ENCODE measurements around the gene ARHGAP1.
"Not testable (repeated sequence)": the region's sequence is repeated elsewhere in the genome, so short reads cannot be mapped to it uniquely, and the experiment has no call there.

The ARHGAP1 gene

DNA sequence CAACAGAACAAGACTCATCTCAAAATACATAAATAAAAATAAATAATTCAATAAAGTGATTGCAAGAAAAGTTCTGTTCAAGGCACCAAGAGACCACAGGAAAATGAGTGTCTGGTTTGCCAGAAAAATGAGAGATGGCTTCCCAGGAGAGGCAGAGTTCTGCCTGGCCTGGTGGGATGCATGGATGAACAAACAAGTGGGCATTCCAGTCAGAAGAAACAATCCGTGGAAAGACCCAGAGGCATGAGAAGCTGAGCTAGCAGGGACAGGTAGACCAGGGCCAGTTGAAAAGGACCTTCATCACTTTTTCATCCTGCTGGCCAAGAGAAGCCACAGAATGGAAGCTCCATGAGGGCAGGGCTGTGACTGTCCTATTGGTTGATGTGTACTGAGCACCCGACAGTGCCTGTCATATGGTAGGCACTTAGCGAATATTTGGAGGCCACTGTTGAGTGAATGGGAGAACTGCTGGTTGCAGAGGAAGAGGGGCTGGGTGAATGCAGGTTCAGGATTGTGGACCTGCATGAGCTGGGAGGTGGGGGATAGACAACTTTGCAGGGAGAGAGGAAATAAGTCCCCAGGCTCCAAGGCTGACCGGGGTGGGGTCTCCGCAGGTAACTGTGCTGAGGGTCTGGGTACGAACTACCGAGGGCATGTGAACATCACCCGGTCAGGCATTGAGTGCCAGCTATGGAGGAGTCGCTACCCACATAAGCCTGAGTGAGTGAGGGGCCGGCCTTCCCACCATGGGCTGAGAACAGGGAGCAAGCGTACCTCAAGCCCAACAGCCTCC lies 22.3 kb upstream of the ARHGAP1 start:
- no peak overlapping the region for H3K27ac ChIP-seq (ENCODE audit: low read length)
- no peaks in the 10 kb centered on the region for H3K9me3 ChIP-seq (ENCODE audit: control insufficient read depth in 1 of 2, low read length in 2 of 2)
- H3K36me3 ChIP-seq (ENCODE audit: control insufficient read depth in 1 of 2, insufficient read depth in 2 of 2, low read length in 2 of 2) = no peaks in the 10 kb centered on the region
- H3K4me1 ChIP-seq (ENCODE audit: control insufficient read depth in 1 of 2, insufficient read depth in 2 of 2, low read length in 2 of 2) = no peaks in the 10 kb centered on the region
- no peaks in the 10 kb centered on the region for H3K27me3 ChIP-seq (ENCODE audit: low read depth, low read length)
- no peak overlapping the region for H3K4me3 ChIP-seq (ENCODE audit: low read depth in 1 of 2, low read length in 2 of 2)

DNA sequence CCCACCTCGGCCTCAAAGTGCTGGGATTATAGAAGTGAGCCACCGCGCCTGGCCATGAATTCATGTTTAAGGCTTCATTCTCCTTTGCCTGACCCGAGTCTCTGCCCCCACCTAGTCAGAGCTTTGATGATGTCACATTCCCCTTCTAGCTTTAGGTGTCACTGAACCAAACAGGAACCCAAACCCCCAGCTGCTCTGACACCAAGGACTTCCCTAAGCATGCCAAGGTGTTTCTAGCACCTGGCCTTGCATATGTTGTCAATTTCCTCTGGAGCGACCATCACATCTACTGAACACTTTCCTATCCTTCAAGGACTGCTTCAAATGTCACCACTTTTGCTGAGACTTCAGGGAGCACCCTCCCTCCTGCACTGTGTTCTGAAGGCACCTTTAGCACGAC lies 20.9 kb upstream of the ARHGAP1 start:
- no peaks in the 10 kb centered on the region for H3K36me3 ChIP-seq (ENCODE audit: control insufficient read depth in 1 of 2, insufficient read depth in 2 of 2, low read length in 2 of 2)
- no peak overlapping the region for H3K4me3 ChIP-seq (ENCODE audit: low read depth in 1 of 2, low read length in 2 of 2)
- H3K27me3 ChIP-seq (ENCODE audit: low read depth, low read length) = no peaks in the 10 kb centered on the region
- H3K9me3 ChIP-seq (ENCODE audit: control insufficient read depth in 1 of 2, low read length in 2 of 2) = no peaks in the 10 kb centered on the region
- no peaks in the 10 kb centered on the region for H3K4me1 ChIP-seq (ENCODE audit: control insufficient read depth in 1 of 2, insufficient read depth in 2 of 2, low read length in 2 of 2)
- H3K27ac ChIP-seq (ENCODE audit: low read length) = no peak overlapping the region

GRCh38 chr11:46719543-46720218 lies 19.3 kb upstream of the ARHGAP1 start:
- H3K4me3 ChIP-seq (ENCODE audit: low read depth in 1 of 2, low read length in 2 of 2) = no peak overlapping the region
- H3K27ac ChIP-seq (ENCODE audit: low read length) = no peak overlapping the region
- H3K36me3 ChIP-seq (ENCODE audit: control insufficient read depth in 1 of 2, insufficient read depth in 2 of 2, low read length in 2 of 2) = no peaks in the 10 kb centered on the region
- H3K9me3 ChIP-seq (ENCODE audit: control insufficient read depth in 1 of 2, low read length in 2 of 2) = no peaks in the 10 kb centered on the region
- no peaks in the 10 kb centered on the region for H3K4me1 ChIP-seq (ENCODE audit: control insufficient read depth in 1 of 2, insufficient read depth in 2 of 2, low read length in 2 of 2)
- no peaks in the 10 kb centered on the region for H3K27me3 ChIP-seq (ENCODE audit: low read depth, low read length)

- Histone ChIP-seq H3K27ac (ENCODE audit: low read length) (no peak within 1 kb of the TSS), H3K9me3 (ENCODE audit: control insufficient read depth in 1 of 2, low read length in 2 of 2) (no peaks in the 10 kb centered on the region), H3K4me1 (ENCODE audit: control insufficient read depth in 1 of 2, insufficient read depth in 2 of 2, low read length in 2 of 2) (no peaks in the 10 kb centered on the region), H3K27me3 (ENCODE audit: low read depth, low read length) (no peaks in the 10 kb centered on the region), H3K4me3 (ENCODE audit: low read depth in 1 of 2, low read length in 2 of 2) (no peak within 1 kb of the TSS), H3K36me3 (ENCODE audit: control insufficient read depth in 1 of 2, insufficient read depth in 2 of 2, low read length in 2 of 2) (no peaks in the 10 kb centered on the region)
Measured at GRCh38 chr11:46719048-46719542, 18.7 kb upstream of the ARHGAP1 start, which contains the start of gene F2. TSS of gene F2 (plus strand) at chr11:46719213. CDS start at chr11:46719236, 23 bp downstream.

DNA sequence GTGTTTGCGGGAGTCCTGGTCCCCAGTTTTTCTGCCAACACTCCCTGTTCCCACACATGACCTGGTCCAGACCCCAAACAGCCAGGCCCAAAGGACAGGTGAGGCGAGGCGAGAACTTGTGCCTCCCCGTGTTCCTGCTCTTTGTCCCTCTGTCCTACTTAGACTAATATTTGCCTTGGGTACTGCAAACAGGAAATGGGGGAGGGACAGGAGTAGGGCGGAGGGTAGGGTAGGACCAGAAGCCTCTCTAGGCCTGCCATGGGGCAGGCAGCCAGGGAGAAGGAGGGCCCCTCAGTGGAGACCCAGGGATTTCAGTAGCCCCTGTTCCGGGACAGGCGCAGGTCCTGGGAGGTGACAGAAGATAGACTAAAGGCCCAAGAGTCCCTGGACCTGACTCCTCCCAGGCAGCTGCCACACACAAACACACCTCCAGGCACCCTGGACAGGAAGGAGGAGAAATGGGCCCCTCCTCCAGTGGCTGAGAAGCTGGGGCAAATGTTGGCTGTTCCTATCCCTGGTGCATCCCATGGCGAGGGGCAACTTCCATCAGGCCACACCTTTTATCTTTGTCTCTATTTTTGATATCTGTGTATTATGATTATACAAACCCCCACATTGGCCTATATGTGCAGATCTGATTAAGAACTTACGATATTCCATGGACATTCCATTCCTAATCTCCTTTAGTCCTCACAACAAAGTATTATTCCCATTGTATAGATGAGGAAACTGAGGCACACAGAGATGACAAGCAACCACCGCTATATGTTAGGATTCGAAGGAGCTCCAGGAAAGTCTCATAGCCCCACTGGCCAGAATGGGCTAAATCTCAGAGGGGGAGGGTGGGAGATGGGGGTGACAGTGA lies 18.0 kb upstream of the ARHGAP1 start:
- Histone ChIP-seq H3K9me3 (ENCODE audit: control insufficient read depth in 1 of 2, low read length in 2 of 2) (no peaks in the 10 kb centered on the region), H3K27ac (ENCODE audit: low read length) (no peak overlapping the region), H3K27me3 (ENCODE audit: low read depth, low read length) (no peaks in the 10 kb centered on the region), H3K36me3 (ENCODE audit: control insufficient read depth in 1 of 2, insufficient read depth in 2 of 2, low read length in 2 of 2) (no peaks in the 10 kb centered on the region), H3K4me3 (ENCODE audit: low read depth in 1 of 2, low read length in 2 of 2) (no peak overlapping the region), H3K4me1 (ENCODE audit: control insufficient read depth in 1 of 2, insufficient read depth in 2 of 2, low read length in 2 of 2) (no peaks in the 10 kb centered on the region)

GRCh38 chr11:46717825-46718154 lies 17.4 kb upstream of the ARHGAP1 start:
- not testable (repeated sequence) for H3K4me3 ChIP-seq (ENCODE audit: low read depth in 1 of 2, low read length in 2 of 2); H3K4me1 ChIP-seq (ENCODE audit: control insufficient read depth in 1 of 2, insufficient read depth in 2 of 2, low read length in 2 of 2); H3K27ac ChIP-seq (ENCODE audit: low read length); H3K36me3 ChIP-seq (ENCODE audit: control insufficient read depth in 1 of 2, insufficient read depth in 2 of 2, low read length in 2 of 2); H3K27me3 ChIP-seq (ENCODE audit: low read depth, low read length); H3K9me3 ChIP-seq (ENCODE audit: control insufficient read depth in 1 of 2, low read length in 2 of 2)

- Histone ChIP-seq H3K9me3 (ENCODE audit: control insufficient read depth in 1 of 2, low read length in 2 of 2) (no peaks in the 10 kb centered on the region), H3K4me3 (ENCODE audit: low read depth in 1 of 2, low read length in 2 of 2) (no peak overlapping the region), H3K36me3 (ENCODE audit: control insufficient read depth in 1 of 2, insufficient read depth in 2 of 2, low read length in 2 of 2) (peaks cover 0 to 6% of the 10 kb centered on the region in 2 donors), H3K27me3 (ENCODE audit: low read depth, low read length) (no peaks in the 10 kb centered on the region), H3K4me1 (ENCODE audit: control insufficient read depth in 1 of 2, insufficient read depth in 2 of 2, low read length in 2 of 2) (peaks cover 0 to 4% of the 10 kb centered on the region in 2 donors), H3K27ac (ENCODE audit: low read length) (no peak overlapping the region)
Measured at GRCh38 chr11:46712874-46713576, 12.6 kb upstream of the ARHGAP1 start.

DNA sequence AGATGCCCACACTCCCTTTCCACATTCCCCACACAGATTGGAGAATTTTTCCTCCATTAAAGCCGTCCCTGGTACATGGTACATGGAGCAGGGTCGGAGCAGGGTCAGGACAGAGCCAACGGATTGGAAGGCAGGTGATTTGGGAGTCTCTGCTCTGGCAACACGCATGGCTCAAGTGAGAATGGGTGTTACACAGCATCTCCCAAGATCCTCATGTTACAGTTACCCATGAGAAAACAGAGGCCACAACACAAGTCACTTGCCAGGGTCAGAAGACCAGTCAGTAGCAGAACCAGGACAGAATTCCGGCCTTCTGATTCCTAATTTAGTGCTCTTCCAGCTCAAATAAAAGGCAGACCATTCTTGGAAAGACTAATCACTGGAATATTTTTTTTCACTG lies 10.9 kb upstream of the ARHGAP1 start:
- H3K9me3 ChIP-seq (ENCODE audit: control insufficient read depth in 1 of 2, low read length in 2 of 2) = no peaks in the 10 kb centered on the region
- H3K27me3 ChIP-seq (ENCODE audit: low read depth, low read length) = no peaks in the 10 kb centered on the region
- H3K4me1 ChIP-seq (ENCODE audit: control insufficient read depth in 1 of 2, insufficient read depth in 2 of 2, low read length in 2 of 2) = peaks cover 0 to 4% of the 10 kb centered on the region in 2 donors
- peak overlapping the region; percentile 80 for H3K27ac ChIP-seq (ENCODE audit: low read length)
- H3K4me3 ChIP-seq (ENCODE audit: low read depth in 1 of 2, low read length in 2 of 2) = no peak overlapping the region
- peaks cover 0 to 11% of the 10 kb centered on the region in 2 donors for H3K36me3 ChIP-seq (ENCODE audit: control insufficient read depth in 1 of 2, insufficient read depth in 2 of 2, low read length in 2 of 2)

DNA sequence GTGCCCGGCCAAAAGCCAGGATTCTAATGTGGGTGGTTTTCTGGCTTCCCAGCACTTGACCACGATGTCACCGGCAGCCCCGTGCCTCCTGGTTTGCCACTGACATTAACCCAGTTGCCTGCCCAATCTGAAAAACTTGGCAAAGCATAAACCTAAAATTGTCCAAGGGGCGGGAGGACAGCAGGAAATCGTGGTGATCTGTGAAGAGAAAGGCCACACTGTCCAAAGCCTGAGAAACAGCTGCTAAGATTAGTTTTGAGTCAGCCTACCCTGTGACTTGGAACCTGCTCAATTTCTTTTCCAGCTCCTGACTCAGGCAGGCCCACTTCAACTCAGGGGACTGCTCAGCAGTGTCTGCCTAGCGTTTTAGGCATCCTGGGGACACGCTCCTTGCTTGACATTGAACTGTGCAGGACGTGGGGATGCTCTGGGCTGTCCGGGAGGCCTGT lies 10.4 kb upstream of the ARHGAP1 start:
- Histone ChIP-seq H3K36me3 (ENCODE audit: control insufficient read depth in 1 of 2, insufficient read depth in 2 of 2, low read length in 2 of 2) (peaks cover 2 to 14% of the 10 kb centered on the region in 2 donors), H3K4me3 (ENCODE audit: low read depth in 1 of 2, low read length in 2 of 2) (no peak overlapping the region), H3K9me3 (ENCODE audit: control insufficient read depth in 1 of 2, low read length in 2 of 2) (no peaks in the 10 kb centered on the region), H3K27me3 (ENCODE audit: low read depth, low read length) (no peaks in the 10 kb centered on the region), H3K4me1 (ENCODE audit: control insufficient read depth in 1 of 2, insufficient read depth in 2 of 2, low read length in 2 of 2) (peaks cover 0 to 4% of the 10 kb centered on the region in 2 donors), H3K27ac (ENCODE audit: low read length) (peak overlapping the region; percentile 80)

DNA sequence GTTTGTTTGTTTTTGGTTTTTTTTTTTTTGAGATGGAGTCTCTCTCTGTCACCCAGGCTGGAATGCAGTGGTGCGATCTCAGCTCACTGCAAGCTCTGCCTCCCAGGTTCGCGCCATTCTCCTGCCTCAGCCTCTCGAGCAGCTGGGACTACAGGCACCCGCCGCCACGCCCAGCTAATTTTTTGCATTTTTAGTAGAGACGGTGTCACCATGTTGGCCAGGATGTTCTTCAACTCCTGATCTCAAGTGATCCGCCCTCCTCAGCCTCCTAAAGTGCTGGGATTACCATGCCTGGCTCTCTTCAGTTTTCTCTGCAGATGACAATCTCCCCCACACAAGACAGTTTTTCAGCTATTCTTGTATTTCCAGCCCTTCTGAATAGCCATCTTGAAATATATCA lies 8.9 kb upstream of the ARHGAP1 start:
- H3K4me3 ChIP-seq (ENCODE audit: low read depth in 1 of 2, low read length in 2 of 2); H3K4me1 ChIP-seq (ENCODE audit: control insufficient read depth in 1 of 2, insufficient read depth in 2 of 2, low read length in 2 of 2); H3K27ac ChIP-seq (ENCODE audit: low read length); H3K27me3 ChIP-seq (ENCODE audit: low read depth, low read length); H3K9me3 ChIP-seq (ENCODE audit: control insufficient read depth in 1 of 2, low read length in 2 of 2): not testable (repeated sequence)
- H3K36me3 ChIP-seq (ENCODE audit: control insufficient read depth in 1 of 2, insufficient read depth in 2 of 2, low read length in 2 of 2) = peaks cover 15 to 29% of the 10 kb centered on the region in 2 donors

All from muscle layer of duodenum (tissue), 2 donors.